Subcutaneous adipose tissue (tissue), 4 donors: ENCODE results near the gene TMEM229B. TPM values are rescaled to one million over a fixed set of nuclear protein-coding genes. Genes with fewer than 3 reads are reported as not detected.

Experiments used
- total RNA-seq, 4 donors: library from RNA; depleted of rRNA; stranded (reverse); fragments of >200 nt; gene quantifications; one replicate each; pipeline ENCODE4 v1.1.0, GENCODE V29; 2016
- TF ChIP-seq, protein P1 (sequence below): fragments of 450-650 bp; IDR thresholded peaks from one replicate; pipeline ENCODE4 v1.5.1; 2016; ENCODE audit warnings: low read depth, mild to moderate bottlenecking, control low read depth, antibody characterized with exemption, moderate library complexity

TMEM229B gene
- total RNA-seq, 4 donors from 2014 or later, result 1.4 to 10.2 (median 2.2) TPM; not detected in 1

DNA sequence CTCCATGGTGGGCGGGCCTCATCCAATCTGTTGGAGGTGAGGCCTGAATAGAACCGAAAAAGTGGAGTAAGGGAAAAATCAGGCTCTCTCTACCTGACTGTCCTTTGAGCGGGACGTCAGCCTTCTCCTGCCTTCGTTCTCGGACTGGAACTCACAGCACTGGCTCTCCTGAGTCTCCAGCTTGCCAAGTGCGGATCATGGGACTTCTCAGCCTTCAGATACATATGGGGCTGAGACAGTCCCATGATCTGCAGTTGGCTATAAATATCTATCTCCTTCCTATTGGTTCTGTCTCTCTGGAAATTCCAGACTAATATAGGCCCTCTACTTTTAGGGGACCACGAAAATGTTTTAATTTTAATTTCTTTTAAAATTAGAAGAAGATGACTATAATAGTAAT is 46.8 kb downstream of the TMEM229B start:
- TF ChIP-seq, protein P1, sequence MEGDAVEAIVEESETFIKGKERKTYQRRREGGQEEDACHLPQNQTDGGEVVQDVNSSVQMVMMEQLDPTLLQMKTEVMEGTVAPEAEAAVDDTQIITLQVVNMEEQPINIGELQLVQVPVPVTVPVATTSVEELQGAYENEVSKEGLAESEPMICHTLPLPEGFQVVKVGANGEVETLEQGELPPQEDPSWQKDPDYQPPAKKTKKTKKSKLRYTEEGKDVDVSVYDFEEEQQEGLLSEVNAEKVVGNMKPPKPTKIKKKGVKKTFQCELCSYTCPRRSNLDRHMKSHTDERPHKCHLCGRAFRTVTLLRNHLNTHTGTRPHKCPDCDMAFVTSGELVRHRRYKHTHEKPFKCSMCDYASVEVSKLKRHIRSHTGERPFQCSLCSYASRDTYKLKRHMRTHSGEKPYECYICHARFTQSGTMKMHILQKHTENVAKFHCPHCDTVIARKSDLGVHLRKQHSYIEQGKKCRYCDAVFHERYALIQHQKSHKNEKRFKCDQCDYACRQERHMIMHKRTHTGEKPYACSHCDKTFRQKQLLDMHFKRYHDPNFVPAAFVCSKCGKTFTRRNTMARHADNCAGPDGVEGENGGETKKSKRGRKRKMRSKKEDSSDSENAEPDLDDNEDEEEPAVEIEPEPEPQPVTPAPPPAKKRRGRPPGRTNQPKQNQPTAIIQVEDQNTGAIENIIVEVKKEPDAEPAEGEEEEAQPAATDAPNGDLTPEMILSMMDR, result no peak

DNA sequence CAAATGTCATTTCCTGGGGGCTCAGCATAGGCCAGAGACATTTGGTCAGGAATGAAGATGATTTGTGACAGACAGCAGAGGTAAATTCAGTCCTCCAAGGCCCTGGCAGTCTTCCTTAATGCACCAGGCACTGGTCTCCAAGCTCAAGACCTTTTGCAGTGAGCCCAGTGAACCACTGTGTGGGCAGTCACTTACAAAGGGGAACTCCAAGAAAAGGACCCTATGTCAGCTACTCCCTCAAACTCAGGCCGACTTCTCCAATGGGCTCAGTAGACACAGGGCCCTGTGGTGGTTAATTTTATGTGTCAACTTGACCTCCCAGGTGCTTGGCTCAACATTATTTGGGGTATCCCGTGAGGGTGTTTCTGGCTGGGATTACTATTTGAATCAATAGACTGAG is 47.3 kb downstream of the TMEM229B start:
- TF ChIP-seq, protein P1, result no peak

DNA sequence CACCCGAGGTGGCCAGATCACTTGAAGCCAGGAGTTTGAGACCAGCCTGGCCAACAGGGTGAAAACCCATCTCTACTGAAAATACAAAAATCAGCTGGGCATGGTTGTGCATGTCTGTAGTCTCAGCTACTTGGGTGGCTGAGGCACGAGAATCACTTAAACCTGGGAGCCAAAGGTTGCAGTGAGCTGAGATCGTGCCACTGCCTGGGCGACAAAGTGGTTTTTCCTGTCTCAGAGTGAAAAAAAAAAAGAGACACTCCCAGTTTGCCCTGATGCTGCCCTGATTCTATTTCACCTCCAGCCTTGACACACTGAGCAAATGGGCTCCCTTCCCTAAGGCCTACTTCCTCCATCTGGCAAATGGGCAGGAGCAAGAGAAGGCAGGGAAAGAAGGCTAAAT is 48.0 kb downstream of the TMEM229B start:
- TF ChIP-seq, protein P1, result no peak

DNA sequence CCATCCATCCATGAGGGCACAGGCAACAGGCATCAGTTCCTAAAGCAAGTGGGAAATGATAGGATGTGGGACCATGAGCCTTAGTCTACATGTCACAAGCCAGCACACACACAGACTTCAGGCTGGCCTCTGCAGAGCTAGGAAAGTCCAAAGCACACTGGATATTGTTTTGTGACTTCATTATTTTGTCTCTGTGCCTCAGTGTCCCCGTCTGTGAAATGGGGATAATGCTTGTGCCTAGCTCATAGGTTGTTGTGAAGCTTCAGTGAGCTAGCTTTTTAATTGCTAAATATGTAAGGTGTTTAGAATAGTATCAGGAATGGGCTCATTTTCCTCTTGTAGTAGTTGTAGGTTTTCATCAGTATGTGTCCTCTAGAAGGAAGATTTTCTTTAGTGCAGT is 49.6 kb downstream of the TMEM229B start:
- TF ChIP-seq, protein P1, result no peak

DNA sequence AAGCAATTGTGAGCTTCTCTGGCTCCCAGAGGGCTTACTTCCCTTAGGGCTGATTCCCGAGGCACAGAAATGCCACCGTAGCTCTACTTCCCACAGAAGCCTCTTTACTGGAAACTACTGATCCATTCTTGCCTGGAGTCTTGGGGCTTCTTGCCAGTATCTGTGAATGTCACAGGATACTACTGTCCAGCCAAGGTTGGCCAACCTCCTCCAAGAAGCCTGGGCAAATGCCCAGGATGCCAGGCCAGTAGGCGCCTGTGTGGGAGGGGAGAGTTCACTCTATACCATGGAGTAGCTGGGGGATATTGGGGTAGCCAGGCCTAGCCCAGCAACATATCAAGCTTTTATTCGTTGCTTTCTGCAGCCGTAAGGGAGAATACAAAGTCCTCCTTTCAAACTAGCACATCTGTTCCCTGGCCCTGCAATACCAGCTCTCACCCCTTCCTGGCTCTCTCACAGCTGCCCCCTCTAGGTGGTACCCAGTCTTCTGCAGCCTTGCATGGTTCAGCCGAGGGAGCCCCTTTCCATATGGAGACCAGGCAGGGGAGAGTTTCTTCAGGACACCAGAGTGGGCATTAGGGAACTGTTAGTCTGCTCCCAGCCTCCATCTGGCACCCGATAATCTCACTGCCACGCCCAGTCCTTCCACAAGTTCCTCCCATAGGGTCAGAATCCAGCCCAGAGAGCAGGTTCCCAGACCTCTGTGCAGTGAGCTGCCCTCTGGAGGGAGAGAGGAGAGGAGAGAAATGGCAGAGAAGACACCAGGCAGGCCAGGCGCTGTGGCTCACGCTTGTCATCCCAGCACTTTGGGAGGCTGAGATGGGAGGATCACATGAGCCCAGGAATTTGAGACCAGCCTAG is 52.3 kb downstream of the TMEM229B start:
- TF ChIP-seq, protein P1, result no peak

DNA sequence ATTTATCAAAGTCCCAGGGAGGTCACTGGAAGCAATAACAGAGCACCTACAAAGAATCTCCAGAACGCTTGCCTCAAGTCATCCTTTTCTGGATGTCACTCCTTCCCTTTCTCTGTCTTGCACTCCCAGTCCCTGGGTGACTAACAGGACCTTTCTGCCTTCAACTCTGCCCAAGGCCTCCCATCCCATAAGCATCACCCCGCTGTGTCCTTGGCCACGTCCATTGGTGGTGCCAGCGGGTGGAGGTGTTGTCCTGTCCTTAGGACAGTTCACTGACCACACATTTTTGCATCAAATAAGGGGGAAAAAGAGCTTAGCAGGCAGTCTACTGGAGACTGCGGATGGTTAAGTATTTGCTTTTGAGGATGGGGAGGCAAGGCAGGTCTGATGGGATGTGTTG is 52.9 kb downstream of the TMEM229B start:
- TF ChIP-seq, protein P1, result no peak

DNA sequence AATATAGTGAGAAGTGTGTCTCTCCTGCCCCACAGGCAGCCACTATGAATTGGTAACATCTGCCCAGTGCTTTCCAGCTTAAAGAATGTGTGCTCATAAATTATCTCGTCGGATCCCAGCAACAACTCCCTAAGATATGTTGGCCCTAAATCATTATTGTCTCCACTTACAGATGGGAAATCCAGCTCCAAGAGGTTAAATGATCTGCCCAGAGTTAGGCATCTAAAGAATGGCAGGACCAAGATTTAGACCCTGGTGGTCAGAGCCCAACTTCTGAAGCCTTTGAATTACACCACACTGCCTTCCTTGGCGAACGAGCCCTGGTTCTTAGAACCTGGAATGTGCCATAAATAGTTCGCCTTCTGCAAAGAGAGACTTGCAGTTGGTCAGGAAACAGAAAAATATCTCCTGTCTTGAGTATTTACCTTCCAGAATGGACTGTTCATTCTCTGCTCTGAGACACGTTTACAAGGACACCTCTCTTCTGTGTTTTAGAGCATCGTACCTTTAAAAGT is 56.4 kb downstream of the TMEM229B start:
- TF ChIP-seq, protein P1, result no peak
